IMR-90 (cell line): ENCODE measurements around the gene DOC2B. TPM values are rescaled to one million over a fixed set of nuclear protein-coding genes. Genes with fewer than 3 reads are reported as not detected.

ENCODE experiments used
- ATAC-seq: fragments of 200-7000 bp; cut with Tn5 transposase; 2 replicates; pipeline ENCODE4 v1.9.1; 2020; ENCODE audit warnings: low read depth, mild to moderate bottlenecking, moderate library complexity
- BruUV-seq: library from RNA; stranded (reverse); fragments of 400-500 nt; replicated peaks from 2 replicates; lab custom pipeline; 2021; lab: Mats Ljungman, UMichigan
- CTCF ChIA-PET: fragments of 300-600 bp; formaldehyde crosslinking; extraction: SDS; loops from one replicate; lab custom pipeline; 2021; ENCODE audit warnings: antibody characterized with exemption; lab: Yijun Ruan, JAX
- POLR2A ChIA-PET: fragments of 300-600 bp; sonication (Branson Sonifier 250); formaldehyde crosslinking; loops from one replicate; lab custom pipeline; 2022; ENCODE audit warnings: antibody characterized with exemption; ENCODE audit not compliant: unreplicated experiment; lab: Charles Lee
- DNase-seq: peaks from one replicate; pipeline ENCODE4 v3.0.0; 2013
- H2AFZ ChIP-seq: replicated peaks from 2 replicates; pipeline ENCODE3; 2013; ENCODE audit warnings: low read length, mild to moderate bottlenecking; ENCODE audit not compliant: poor library complexity
- H2AK5ac ChIP-seq: 2 replicates; pipeline ENCODE4 v1.6.1; 2013; ENCODE audit warnings: low read depth, low read length, inconsistent platforms
- H2AK9ac ChIP-seq: replicated peaks from 2 replicates; pipeline ENCODE3; 2013; ENCODE audit warnings: mild to moderate bottlenecking, low read depth, low read length, moderate library complexity; ENCODE audit not compliant: poor library complexity
- H2BK120ac ChIP-seq: 2 replicates; pipeline ENCODE4 v1.6.1; 2013; ENCODE audit warnings: low read depth, low read length, inconsistent platforms
- H2BK15ac ChIP-seq: 3 replicates; pipeline ENCODE4 v1.6.1; 2013; ENCODE audit warnings: low read depth, low read length, inconsistent platforms
- H2BK20ac ChIP-seq: 2 replicates; pipeline ENCODE4 v1.6.1; 2013; ENCODE audit warnings: low read depth, mild to moderate bottlenecking, inconsistent platforms, low read length, moderate library complexity
- H2BK5ac ChIP-seq: 2 replicates; pipeline ENCODE4 v1.6.1; 2013; ENCODE audit warnings: mild to moderate bottlenecking, low read depth, low read length, inconsistent platforms; ENCODE audit not compliant: poor library complexity, severe bottlenecking
- H3K14ac ChIP-seq: replicated peaks from 2 replicates; pipeline ENCODE4 v1.6.1; 2013; ENCODE audit warnings: low read depth, low read length, inconsistent platforms
- H3K18ac ChIP-seq: 2 replicates; pipeline ENCODE4 v1.6.1; 2013; ENCODE audit warnings: low read depth, low read length, control low read depth
- H3K23ac ChIP-seq: 2 replicates; pipeline ENCODE4 v1.6.1; 2013; ENCODE audit warnings: low read depth, low read length, inconsistent platforms
- H3K27ac ChIP-seq: 2 replicates; pipeline ENCODE4 v1.5.1; 2013; ENCODE audit warnings: mild to moderate bottlenecking, control low read depth, low read length; ENCODE audit not compliant: insufficient read depth
- H3K27me3 ChIP-seq: 2 replicates; pipeline ENCODE4 v1.6.1; 2013; ENCODE audit warnings: low read length; ENCODE audit not compliant: control insufficient read depth, insufficient read depth
- H3K36me3 ChIP-seq: 2 replicates; pipeline ENCODE4 v1.6.1; 2013; ENCODE audit warnings: low read length, mixed read lengths; ENCODE audit not compliant: control insufficient read depth, insufficient read depth
- H3K4ac ChIP-seq: 2 replicates; pipeline ENCODE4 v1.6.1; 2013; ENCODE audit warnings: low read depth, low read length, inconsistent platforms
- H3K4me1 ChIP-seq: 2 replicates; pipeline ENCODE4 v1.6.1; 2013; ENCODE audit warnings: low read length, mixed read lengths; ENCODE audit not compliant: control insufficient read depth, insufficient read depth
- H3K4me2 ChIP-seq: 2 replicates; pipeline ENCODE4 v1.6.1; 2013; ENCODE audit warnings: low read depth, mild to moderate bottlenecking, control low read depth, low read length, moderate library complexity
- H3K4me3 ChIP-seq: 2 replicates; pipeline ENCODE4 v1.5.1; 2013; ENCODE audit warnings: low read depth, mild to moderate bottlenecking, control low read depth, low read length, moderate library complexity; ENCODE audit not compliant: insufficient read depth
- H3K56ac ChIP-seq: 2 replicates; pipeline ENCODE4 v1.6.1; 2013; ENCODE audit warnings: low read length, inconsistent platforms; ENCODE audit not compliant: insufficient read depth; ENCODE audit errors: extremely low read depth
- H3K79me1 ChIP-seq, 2 experiments: 2 replicates each; pipeline ENCODE4 v1.6.1; 2013; ENCODE audit warnings: low read length in 2 of 2, inconsistent platforms in 1 of 2, low read depth in 1 of 2
- H3K9ac ChIP-seq: 2 replicates; pipeline ENCODE4 v1.6.1; 2013; ENCODE audit warnings: low read depth, low read length, control low read depth
- H3K9me1 ChIP-seq: 2 replicates; pipeline ENCODE4 v1.6.1; 2013; ENCODE audit warnings: low read length, inconsistent platforms; ENCODE audit not compliant: insufficient read depth
- H3K9me3 ChIP-seq: 2 replicates; pipeline ENCODE4 v1.6.1; 2013; ENCODE audit warnings: low read length; ENCODE audit not compliant: control insufficient read depth, insufficient read depth
- H4K20me1 ChIP-seq: 2 replicates; pipeline ENCODE4 v1.6.1; 2013; ENCODE audit warnings: low read length, inconsistent platforms; ENCODE audit not compliant: insufficient read depth
- H4K5ac ChIP-seq: 2 replicates; pipeline ENCODE4 v1.6.1; 2013; ENCODE audit warnings: mild to moderate bottlenecking, low read depth, low read length, control low read depth
- H4K8ac ChIP-seq, 2 experiments: 2 replicates each; pipeline ENCODE4 v1.6.1; 2013; ENCODE audit warnings: low read depth in 2 of 2, low read length in 2 of 2, control low read depth in 1 of 2, inconsistent platforms in 1 of 2
- H4K91ac ChIP-seq: 2 replicates; pipeline ENCODE4 v1.6.1; 2013; ENCODE audit warnings: low read depth, low read length, inconsistent platforms; ENCODE audit not compliant: insufficient read depth
- BHLHE40 ChIP-seq: fragments of 150-350 bp; IDR thresholded peaks from 2 replicates; pipeline ENCODE4 v1.6.1; 2016; ENCODE audit warnings: mild to moderate bottlenecking, low read depth, low read length
- CEBPB ChIP-seq: IDR thresholded peaks from 2 replicates; pipeline ENCODE4 v1.6.1; 2012; ENCODE audit warnings: low read depth, low read length, improper control_type of control experiment
- CHD1 ChIP-seq: IDR thresholded peaks from 2 replicates; pipeline ENCODE4 v1.6.1; 2012; ENCODE audit warnings: low read depth, low read length, improper control_type of control experiment
- FOS ChIP-seq: fragments of 150-350 bp; IDR thresholded peaks from 2 replicates; pipeline ENCODE4 v1.6.1; 2016; ENCODE audit warnings: low read depth, low read length
- MAFK ChIP-seq: IDR thresholded peaks from 2 replicates; pipeline ENCODE4 v1.6.1; 2012; ENCODE audit warnings: low read depth, low read length, improper control_type of control experiment
- MAZ ChIP-seq: IDR thresholded peaks from 2 replicates; pipeline ENCODE4 v1.6.1; 2012; ENCODE audit warnings: low read depth, mild to moderate bottlenecking, low read length, improper control_type of control experiment, moderate library complexity, borderline replicate concordance
- MXI1 ChIP-seq: IDR thresholded peaks from 2 replicates; pipeline ENCODE4 v1.6.1; 2012; ENCODE audit warnings: low read depth, mild to moderate bottlenecking, low read length, moderate library complexity, borderline replicate concordance
- NFE2L2 ChIP-seq: fragments of 150-350 bp; IDR thresholded peaks from 2 replicates; pipeline ENCODE4 v1.6.1; 2016; ENCODE audit warnings: low read depth, mild to moderate bottlenecking, low read length
- POLR2A ChIP-seq: IDR thresholded peaks from 2 replicates; pipeline ENCODE4 v1.6.1; 2012; ENCODE audit warnings: mild to moderate bottlenecking, low read depth, low read length
- RCOR1 ChIP-seq: IDR thresholded peaks from 2 replicates; pipeline ENCODE4 v1.6.1; 2012; ENCODE audit warnings: mild to moderate bottlenecking, low read length, improper control_type of control experiment; ENCODE audit not compliant: insufficient replicate concordance
- RFX5 ChIP-seq: IDR thresholded peaks from 2 replicates; pipeline ENCODE4 v1.8.0; 2012; ENCODE audit warnings: low read depth, mild to moderate bottlenecking, low read length, moderate library complexity
- SMC3 ChIP-seq: fragments of 150-350 bp; IDR thresholded peaks from 2 replicates; pipeline ENCODE4 v1.6.1; 2016; ENCODE audit warnings: low read depth, mild to moderate bottlenecking, antibody characterized with exemption, low read length, moderate library complexity
- USF2 ChIP-seq: fragments of 150-350 bp; IDR thresholded peaks from 2 replicates; pipeline ENCODE4 v1.6.1; 2017; ENCODE audit warnings: mild to moderate bottlenecking, antibody characterized with exemption, low read length, low read depth
- WGBS, 2 experiments: methylation state at CpG; one replicate each; pipeline versions ENCODE4 v1.1.5 to v1.1.7; 2013; ENCODE audit warnings: missing lambda C conversion rate in 2 of 2; ENCODE audit not compliant: insufficient read length in 1 of 2; ENCODE audit errors: extremely low coverage in 2 of 2; 5-methylcytosine and 5-hydroxymethylcytosine counted together
- dilution Hi-C: fragments of 300-500 bp; cut with HindIII; formaldehyde crosslinking; loops from one replicate; pipeline ENCODE4 v1.14.3; 2018; ENCODE audit warnings: low sequenced_read_pairs; ENCODE audit not compliant: unreplicated experiment
- in situ Hi-C: fragments of 300-500 bp; cut with MboI; formaldehyde crosslinking; loops from 3 replicates; pipeline ENCODE4 v1.14.3; 2019; ENCODE audit warnings: low sequenced_read_pairs, inconsistent platforms, mixed read lengths
- intact Hi-C: fragments of 100-400 bp; cut with micrococcal nuclease; formaldehyde crosslinking; loops from 2 replicates; pipeline ENCODE4 v1.10.0; 2022
- polyA plus RNA-seq, 3 experiments: library from polyadenylated mRNA; depleted of rRNA; stranded (reverse); fragments of >200 nt; gene quantifications; 2 replicates each; pipeline ENCODE4 v1.2.3, GENCODE V29; 2012; ENCODE audit warnings: low replicate concordance in 1 of 3
- total RNA-seq: library from RNA; depleted of rRNA; stranded (reverse); fragments of >200 nt; gene quantifications from 2 replicates; pipeline ENCODE4 v1.2.3, GENCODE V29; 2012
- TF ChIP-seq, protein P1 (sequence below): fragments of 150-350 bp; IDR thresholded peaks from 2 replicates; pipeline ENCODE4 v1.6.1; 2016; ENCODE audit warnings: low read depth, mild to moderate bottlenecking, low read length, moderate library complexity, borderline replicate concordance
- TF ChIP-seq, protein P2 (sequence below): conservative IDR thresholded peaks from 2 replicates; pipeline ENCODE4 v1.5.1; 2012; ENCODE audit warnings: mild to moderate bottlenecking, low read depth, low read length, improper control_type of control experiment

DOC2B gene
- total and polyA plus RNA-seq, 2 of the 4 experiments (the other 2 are of a cell fraction): not detected

- Histone ChIP-seq H3K36me3 (no peaks in the 10 kb centered on the region), H2BK20ac (no peak overlapping the region), H2BK15ac (no peak overlapping the region), H4K91ac (no peak overlapping the region), H3K4me1 (no peaks in the 10 kb centered on the region), H3K4ac (no peak overlapping the region), H3K23ac (no peak overlapping the region), H3K14ac (no peak overlapping the region), H2BK120ac (no peak overlapping the region), H3K27ac (no peak overlapping the region), H3K4me3 (no peak overlapping the region), H4K20me1 (no peaks in the 10 kb centered on the region), H4K8ac (no peak overlapping the region), H3K79me1 (no peaks in the 10 kb centered on the region), H3K4me2 (no peak overlapping the region), H2AK5ac (no peak overlapping the region), H4K5ac (no peak overlapping the region), H3K27me3 (peaks cover 15% of the 10 kb centered on the region), H3K18ac (no peak overlapping the region), H3K9me3 (peaks cover 7% of the 10 kb centered on the region), H3K9me1 (no peaks in the 10 kb centered on the region), H3K9ac (no peak overlapping the region), H3K56ac (no peak overlapping the region), H2BK5ac (no peak overlapping the region), H2AFZ (no peak overlapping the region), H2AK9ac (no peak overlapping the region)
- WGBS, 2 experiments: no CpG with 5 or more reads among the region's 6 CpGs
- CTCF ChIA-PET: no interaction called here
- no TSS peak for BruUV-seq
- POLR2A ChIA-PET: no interaction called here
- in situ Hi-C loops (no loop called here), intact Hi-C loops (no loop called here), dilution Hi-C loops (no loop called here)
- TF ChIP-seq NFE2L2 (no peak), MAFK (no peak), RCOR1 (no peak), POLR2A (no peak), MXI1 (no peak), BHLHE40 (no peak), CEBPB (no peak), FOS (no peak), CHD1 (no peak), SMC3 (no peak), RFX5 (no peak), USF2 (no peak), MAZ (no peak)
- TF ChIP-seq, protein P1, sequence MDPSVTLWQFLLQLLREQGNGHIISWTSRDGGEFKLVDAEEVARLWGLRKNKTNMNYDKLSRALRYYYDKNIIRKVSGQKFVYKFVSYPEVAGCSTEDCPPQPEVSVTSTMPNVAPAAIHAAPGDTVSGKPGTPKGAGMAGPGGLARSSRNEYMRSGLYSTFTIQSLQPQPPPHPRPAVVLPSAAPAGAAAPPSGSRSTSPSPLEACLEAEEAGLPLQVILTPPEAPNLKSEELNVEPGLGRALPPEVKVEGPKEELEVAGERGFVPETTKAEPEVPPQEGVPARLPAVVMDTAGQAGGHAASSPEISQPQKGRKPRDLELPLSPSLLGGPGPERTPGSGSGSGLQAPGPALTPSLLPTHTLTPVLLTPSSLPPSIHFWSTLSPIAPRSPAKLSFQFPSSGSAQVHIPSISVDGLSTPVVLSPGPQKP: no peak
- TF ChIP-seq, protein P2, sequence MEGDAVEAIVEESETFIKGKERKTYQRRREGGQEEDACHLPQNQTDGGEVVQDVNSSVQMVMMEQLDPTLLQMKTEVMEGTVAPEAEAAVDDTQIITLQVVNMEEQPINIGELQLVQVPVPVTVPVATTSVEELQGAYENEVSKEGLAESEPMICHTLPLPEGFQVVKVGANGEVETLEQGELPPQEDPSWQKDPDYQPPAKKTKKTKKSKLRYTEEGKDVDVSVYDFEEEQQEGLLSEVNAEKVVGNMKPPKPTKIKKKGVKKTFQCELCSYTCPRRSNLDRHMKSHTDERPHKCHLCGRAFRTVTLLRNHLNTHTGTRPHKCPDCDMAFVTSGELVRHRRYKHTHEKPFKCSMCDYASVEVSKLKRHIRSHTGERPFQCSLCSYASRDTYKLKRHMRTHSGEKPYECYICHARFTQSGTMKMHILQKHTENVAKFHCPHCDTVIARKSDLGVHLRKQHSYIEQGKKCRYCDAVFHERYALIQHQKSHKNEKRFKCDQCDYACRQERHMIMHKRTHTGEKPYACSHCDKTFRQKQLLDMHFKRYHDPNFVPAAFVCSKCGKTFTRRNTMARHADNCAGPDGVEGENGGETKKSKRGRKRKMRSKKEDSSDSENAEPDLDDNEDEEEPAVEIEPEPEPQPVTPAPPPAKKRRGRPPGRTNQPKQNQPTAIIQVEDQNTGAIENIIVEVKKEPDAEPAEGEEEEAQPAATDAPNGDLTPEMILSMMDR: no peak
- DNase-seq (no peak), ATAC-seq (no peak)
Observed at GRCh38 chr17:205817-206216, 24.4 kb upstream of the DOC2B start.
